ENCODE measurements around the gene BPNT1. TPM values are rescaled to one million over a fixed set of nuclear protein-coding genes. Genes with fewer than 3 reads are reported as not detected.
"Not testable (repeated sequence)": the region's sequence is repeated elsewhere in the genome, so short reads cannot be mapped to it uniquely, and the experiment has no call there.

BPNT1 gene
- total RNA-seq, 1 donor from 2014 or later, result 37.3 TPM

DNA sequence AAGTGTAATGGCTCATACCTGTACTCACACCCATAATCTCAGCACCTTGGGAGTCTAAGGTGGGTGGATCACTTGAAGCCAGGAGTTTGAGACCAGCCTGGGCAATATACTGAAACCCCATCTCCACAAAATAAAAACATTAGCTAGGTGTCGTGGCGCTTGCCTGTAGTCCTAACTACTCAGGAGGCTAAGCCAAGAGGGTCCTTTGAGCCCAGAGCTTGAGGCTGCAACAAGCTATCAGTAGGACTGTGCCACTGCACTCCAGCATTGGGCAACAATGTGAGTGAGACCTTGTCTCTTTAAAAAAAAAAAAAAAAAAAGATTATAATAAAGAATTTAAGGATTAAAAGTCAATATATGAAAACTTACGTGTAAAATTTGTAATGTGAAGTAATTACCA, 11.7 kb downstream of the BPNT1 start:
- DNase-seq, result no peak

DNA sequence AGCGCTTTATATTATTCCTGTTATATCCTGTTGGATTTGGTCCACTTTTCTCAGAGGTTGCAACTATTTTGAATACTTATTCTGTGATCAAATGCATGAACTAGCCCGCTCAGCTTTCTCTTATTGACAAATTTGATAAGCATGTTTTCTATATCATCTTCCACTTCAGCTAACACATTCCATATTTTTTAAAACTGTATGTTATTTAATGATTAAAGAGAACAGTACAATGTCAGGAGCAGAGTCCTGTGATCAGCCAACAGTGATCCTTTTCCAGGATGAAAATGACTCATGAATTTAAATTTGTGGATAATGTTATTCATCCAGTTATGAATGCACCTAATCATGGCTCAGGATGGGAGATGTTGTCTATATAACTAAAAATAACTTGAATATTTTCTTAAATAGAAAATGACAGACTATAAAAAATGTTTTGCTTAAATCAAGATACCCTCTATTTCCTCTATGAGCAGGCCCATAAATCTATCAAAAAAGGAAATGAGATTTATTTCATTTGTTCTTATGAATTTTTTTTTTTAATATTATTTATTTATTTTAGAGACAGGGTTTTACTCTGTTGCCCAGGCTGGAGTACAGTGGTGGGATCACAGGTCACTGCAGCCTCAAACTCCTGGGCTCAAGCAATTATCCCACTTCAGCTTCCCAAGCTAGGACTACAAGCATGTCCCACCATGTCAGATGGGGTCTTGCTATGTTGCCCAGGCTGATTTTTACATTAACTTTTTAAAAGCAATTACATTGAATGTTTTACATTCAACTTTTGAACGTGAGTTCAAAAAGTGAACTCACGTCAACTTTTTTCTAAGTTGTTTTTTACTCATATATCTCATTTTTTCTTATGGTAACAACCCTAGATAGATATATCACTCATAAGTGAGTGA, 12.5 kb downstream of the BPNT1 start:
- DNase-seq, result peak; percentile 43

DNA sequence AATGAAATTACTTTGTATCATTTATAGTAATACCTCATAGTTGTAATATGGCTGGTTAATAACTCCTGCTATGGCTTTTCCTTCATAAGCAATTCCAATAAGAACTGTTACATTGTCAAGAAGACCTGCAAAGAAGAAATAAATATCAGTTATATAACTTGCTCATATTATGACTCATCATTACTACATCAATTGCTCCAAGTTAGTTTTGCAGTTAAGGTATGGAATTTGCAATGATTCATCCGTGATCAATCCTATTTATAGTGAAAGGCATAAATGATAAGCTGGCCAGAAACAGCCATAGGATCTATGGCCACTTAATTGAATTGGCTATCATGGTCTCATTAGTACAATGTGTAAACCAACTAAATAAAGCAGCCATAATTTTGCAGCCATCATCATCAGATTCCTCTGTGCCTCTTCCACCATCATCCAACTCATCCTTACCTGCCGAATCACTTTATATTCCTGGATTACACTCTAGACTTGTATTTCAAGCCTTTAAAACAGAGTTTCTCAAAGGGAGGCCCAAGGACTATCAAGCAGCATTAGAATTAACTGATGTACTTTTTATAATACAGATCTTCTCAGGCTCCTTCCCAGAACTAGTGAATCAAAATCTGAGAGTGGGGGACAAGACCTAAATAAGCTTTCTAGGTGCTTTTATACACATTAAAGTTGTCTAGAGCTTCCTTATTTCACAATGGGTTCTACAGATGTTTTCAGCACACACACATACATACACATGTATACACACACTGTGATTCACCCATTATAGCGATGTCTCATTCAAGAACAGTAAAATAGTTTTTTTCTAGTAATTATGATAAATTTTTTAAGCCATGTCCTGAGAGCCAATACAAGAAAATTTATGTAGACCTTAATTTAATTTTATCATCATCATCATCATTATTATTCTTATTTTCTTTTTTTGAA, 22.1 kb downstream of the BPNT1 start:
- no peak for DNase-seq

DNA sequence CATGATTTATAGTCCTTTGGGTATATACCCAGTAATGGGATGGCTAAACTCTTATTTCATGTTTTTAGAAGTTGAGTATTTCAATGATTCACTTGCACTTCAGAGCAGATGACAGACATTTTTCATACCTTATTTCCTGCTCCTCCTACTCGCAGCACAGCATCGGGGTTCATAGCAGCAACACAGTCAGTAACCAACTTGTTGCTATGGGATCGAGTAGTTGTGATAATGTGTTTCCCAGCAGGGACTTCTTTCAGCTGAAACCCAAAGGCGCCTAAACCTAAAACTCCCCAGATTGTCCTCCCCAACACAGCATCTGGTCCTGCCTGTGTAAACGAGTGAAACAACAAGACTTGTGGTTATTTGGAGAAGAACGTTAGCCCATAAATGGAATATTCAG, 27.0 kb downstream of the BPNT1 start:
- no peak for DNase-seq

DNA sequence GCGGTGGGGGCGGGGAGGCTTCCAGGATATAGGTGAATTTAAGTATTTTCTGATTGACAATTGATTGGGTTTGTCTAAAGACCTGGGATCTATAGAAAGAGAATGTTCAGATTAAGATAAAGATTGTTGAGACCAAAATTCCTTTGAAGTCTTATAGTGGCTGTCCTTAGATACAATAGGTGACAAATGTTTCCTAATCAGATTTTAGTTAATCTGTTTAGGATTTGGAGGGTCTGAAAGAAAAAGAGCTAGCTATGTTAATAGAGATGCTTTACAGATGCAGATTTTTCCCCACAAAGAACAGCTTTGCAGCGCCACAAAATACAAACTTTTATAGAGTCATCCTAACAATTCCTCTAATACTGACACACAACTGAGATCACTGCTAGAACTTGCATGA, 28.7 kb downstream of the BPNT1 start:
- DNase-seq, result no peak

DNA sequence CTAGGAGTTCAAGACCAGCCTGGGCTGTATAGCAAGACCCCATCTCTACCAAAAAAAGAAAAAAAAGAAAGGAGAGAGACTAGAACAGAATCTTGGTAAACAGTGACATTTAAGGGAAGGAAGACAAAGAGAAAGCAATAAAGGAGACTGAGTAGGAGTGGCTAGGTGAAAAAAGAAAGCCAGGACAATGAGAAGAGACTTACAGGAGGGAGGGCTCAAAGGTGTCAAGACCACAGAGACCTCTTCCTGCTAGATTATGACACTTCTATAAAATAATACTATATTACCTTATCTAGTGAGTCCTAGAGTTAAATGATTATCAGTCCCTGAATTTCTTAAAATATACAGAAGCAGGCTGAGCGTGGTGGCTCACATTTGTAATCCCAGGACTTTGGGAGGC, 33.2 kb downstream of the BPNT1 start:
- DNase-seq, result no peak

GRCh38 chr1:220046052-220046930, 43.3 kb downstream of the BPNT1 start, which contains the start of gene EPRS1:
Gene EPRS1 (minus strand): TSS chr1:220046505. CDS start chr1:220046388, 117 bp downstream.
- peak; percentile 99 for DNase-seq

GRCh38 chr1:220045356-220046051, 44.1 kb downstream of the BPNT1 start:
- DNase-seq, result peak; percentile 26

DNA sequence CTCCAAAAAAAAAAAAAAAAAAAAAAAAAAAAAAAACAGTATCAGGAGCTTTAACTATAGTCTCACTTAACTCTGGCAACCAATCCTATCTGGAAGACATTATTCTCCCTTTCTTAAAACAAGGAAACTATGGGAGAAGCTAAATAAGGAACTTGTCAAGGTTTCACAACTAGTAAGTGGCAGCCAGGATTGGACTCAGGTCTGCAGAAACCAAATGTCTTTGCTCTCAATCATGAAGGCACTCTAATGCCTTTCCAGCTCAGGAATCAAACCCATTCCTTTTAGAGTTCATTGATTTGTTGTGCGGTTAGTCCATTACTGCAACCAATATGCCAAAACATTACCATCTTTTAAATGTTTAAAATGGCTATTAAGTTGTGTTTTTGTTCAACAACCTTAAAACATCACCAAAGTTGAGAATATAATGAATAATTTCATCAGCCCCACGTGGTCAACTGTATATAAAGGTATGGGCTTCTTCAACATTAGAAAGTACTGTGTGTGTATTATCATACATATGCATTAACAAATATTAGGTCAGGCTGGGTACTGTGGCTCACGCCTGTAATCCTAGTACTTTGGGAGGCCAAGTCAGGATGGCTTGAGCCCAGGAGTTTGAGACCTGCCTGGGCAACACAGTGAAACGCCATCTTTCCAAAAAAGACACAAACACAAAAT, 44.8 kb downstream of the BPNT1 start:
- DNase-seq, result no peak

DNA sequence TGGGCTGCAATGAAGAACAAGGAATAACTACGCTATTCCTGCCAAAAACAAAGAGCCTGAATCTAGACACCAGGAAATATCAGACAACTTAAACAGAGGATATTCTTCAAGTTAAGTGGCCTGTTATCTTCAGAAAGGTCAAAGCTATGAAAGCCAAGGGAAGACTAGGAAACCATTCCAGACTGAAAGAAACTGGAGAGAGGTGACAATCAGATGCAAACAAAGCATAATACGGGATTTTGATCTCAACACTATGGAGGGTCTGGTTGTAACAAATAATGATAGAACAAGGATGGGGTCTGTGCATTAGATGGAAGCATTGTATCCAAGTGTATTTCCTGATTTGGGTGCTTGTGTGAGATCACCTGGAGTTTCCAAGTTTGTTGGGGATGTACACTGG, 45.9 kb downstream of the BPNT1 start:
- no peak for DNase-seq

DNA sequence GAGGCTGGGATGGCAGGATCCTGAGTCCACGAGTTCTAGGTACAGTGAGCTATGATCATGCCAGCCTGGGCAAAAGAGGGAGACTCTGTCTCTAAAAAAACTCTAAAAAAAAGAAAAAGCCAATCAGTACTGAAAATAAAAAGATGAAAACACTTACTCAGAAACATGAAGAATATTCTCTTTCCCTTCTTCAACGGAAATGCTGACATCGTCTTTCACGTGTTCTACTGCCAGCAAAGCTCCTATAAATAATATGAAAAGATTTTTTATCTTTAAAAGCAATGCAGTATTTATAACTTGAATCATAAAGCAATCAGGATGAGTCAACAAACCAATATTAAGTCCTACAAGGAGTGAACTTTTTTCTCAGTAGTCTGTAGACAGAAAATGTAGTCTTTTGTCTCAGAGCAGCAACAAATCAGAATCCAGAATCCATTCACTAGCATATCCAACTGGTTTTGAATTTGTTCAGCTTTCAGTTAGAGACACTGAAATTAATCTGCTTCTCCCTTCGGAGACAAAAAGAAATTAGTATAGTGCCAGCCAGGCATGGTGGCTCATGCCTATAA, 49.5 kb downstream of the BPNT1 start:
- no peak for DNase-seq

- no peak for DNase-seq
These were observed 50.9 kb downstream of the BPNT1 start for GRCh38 chr1:220038640-220039039.

DNA sequence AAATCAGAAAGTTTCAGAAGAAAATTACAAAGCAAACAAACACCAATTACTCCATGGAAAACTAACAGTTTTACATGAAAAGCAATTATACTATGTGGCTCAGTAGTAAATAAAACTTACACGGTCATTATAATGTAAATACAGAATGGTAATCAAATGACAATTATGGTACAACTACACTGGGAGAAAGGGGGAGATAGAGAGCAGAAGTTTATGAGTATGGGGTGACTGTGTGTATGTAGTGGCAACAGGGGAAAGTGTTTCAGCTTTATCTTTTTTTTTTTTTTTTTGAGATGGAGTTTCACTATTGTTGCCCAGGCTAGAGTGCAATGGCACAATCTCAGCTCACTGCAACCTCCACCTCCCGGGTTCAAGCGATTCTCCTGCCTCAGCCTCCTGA, 51.8 kb downstream of the BPNT1 start:
- not testable (repeated sequence) for DNase-seq

GRCh38 chr1:220032911-220033310, 56.7 kb downstream of the BPNT1 start:
- DNase-seq, result no peak

DNA sequence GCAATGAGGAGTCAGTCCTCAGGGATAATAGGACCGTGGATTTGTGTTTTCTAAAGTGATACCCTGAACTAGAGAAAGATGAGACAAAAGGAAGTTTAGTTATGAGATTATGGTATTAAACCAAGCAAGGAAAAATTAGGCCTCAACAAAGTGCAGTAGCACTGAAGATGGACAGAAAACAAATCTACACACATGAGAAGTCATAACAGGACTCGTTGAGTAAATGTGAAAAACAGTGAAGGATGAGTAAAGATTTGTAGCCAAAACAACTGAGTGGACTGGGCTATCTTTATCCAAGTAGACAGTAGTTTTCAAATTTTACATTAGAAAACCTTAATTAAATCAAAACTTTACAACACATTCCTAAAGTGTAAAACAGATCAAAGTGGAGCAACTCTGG, 58.3 kb downstream of the BPNT1 start:
- DNase-seq, result no peak

GRCh38 chr1:220028346-220028895, 61.2 kb downstream of the BPNT1 start:
- DNase-seq, result no peak

GRCh38 chr1:220019071-220019470, 70.5 kb downstream of the BPNT1 start:
- no peak for DNase-seq

GRCh38 chr1:220013497-220013896, 76.1 kb downstream of the BPNT1 start:
- DNase-seq, result no peak

GRCh38 chr1:220012259-220012658, 77.3 kb downstream of the BPNT1 start:
- peak; percentile 74 for DNase-seq

DNA sequence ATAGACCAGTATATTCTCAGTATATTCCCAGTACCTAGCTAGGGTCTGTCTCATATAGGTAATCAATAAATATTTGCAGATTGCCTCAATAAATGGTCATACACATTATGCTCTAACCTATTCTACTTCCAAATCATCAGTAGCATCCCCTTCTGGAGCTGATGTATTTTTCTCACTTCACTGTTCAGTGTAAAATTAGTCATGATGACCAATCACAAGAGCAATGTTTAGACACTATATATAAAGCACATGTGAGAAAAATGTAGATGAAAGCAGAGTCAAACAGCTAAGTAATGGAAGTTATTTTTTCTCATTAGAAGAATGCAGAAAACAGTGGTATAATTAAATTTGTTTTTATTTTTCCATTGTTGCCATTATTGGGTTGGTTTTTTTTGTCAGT, 78.0 kb downstream of the BPNT1 start:
- DNase-seq, result no peak

Data from dermis blood vessel endothelial cell (primary cell).